ENCODE data around the gene C1QTNF8.

DNA sequence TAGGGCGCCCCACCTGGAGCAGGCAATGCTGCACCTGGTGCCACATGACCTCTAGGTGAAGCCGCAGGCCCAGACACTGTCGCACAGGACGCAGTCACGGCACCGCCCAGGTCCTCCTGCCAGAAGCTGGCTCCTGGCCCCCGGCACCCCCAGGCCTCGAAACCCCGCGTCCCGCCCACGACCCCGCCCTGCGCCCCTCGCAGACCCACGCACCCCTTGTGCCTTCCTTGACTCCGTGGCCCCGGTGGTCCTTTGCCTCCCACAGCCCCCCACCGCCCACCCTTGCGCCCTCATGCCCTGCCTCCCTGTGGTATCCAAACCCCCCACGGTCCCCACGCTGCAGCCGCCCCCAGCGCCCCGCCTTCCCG, 6.3 kb upstream of the C1QTNF8 start:
- TF ChIP-seq, protein P1, sequence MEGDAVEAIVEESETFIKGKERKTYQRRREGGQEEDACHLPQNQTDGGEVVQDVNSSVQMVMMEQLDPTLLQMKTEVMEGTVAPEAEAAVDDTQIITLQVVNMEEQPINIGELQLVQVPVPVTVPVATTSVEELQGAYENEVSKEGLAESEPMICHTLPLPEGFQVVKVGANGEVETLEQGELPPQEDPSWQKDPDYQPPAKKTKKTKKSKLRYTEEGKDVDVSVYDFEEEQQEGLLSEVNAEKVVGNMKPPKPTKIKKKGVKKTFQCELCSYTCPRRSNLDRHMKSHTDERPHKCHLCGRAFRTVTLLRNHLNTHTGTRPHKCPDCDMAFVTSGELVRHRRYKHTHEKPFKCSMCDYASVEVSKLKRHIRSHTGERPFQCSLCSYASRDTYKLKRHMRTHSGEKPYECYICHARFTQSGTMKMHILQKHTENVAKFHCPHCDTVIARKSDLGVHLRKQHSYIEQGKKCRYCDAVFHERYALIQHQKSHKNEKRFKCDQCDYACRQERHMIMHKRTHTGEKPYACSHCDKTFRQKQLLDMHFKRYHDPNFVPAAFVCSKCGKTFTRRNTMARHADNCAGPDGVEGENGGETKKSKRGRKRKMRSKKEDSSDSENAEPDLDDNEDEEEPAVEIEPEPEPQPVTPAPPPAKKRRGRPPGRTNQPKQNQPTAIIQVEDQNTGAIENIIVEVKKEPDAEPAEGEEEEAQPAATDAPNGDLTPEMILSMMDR (IDR thresholded peaks at IDR 0.05; ENCODE audit: low read length), result no peak
- no peak for TF ChIP-seq EZH2 (IDR thresholded peaks at IDR 0.05; ENCODE audit: borderline replicate concordance, low read length)

Data from OCI-LY1 (cell line).